Right lung (tissue), 5 donors: ENCODE results near the gene ST6GAL1. TPM values are rescaled to one million over a fixed set of nuclear protein-coding genes. Genes with fewer than 3 reads are reported as not detected.
"Not testable (repeated sequence)": the region's sequence is repeated elsewhere in the genome, so short reads cannot be mapped to it uniquely, and the experiment has no call there.

Experiments
- DNase-seq, 2 donors: peaks; one replicate each; pipeline ENCODE4 v3.0.0-alpha.2; 2013
- polyA plus RNA-seq, 5 donors: library from polyadenylated mRNA; unstranded; fragments of 120-200 nt; gene quantifications; one replicate each; pipeline versions ENCODE4 v1.2.1 to v1.2.3, GENCODE V29; 2013; ENCODE audit warnings: inconsistent platforms in 1 of 5, low replicate concordance in 1 of 5; ENCODE audit not compliant: insufficient read length in 5 of 5, insufficient read depth in 1 of 5

ST6GAL1 gene
- polyA plus RNA-seq, 5 donors: 37.7 to 68.7 (median 60.9) TPM

- DNase-seq: not testable (repeated sequence)
These were observed 61.8 kb downstream of the ST6GAL1 start for GRCh38 chr3:186992096-186992495.

GRCh38 chr3:186993210-186993782, 63.0 kb downstream of the ST6GAL1 start:
- no peak for DNase-seq

GRCh38 chr3:186994000-186994955, 64.0 kb downstream of the ST6GAL1 start:
- no peak for DNase-seq

- no peak for DNase-seq
These were observed 66.0 kb downstream of the ST6GAL1 start for GRCh38 chr3:186996356-186996755.

GRCh38 chr3:186997061-186997460, 66.7 kb downstream of the ST6GAL1 start:
- no peak for DNase-seq

DNA sequence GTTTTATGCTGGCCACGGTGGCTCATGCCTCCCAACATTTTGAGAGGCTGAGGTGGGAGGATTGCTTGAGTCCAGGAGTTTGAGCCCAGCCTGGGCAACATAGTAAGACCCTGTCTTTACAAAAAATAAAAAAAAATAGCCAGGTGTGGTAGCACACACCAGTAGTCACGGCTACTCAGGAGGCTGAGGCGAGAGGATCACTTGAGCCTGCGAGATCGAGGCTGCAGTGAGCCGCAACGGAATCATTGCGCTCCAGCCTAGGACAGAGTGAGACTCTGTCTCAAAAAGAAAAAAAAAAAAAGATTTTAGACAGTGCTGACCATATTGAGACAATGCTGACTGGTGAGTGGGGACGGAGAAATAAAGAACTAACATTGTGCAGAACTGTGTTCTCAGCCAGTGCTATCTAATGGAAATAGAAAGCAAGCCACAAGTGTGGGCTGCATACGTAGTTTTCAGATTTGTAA, 67.2 kb downstream of the ST6GAL1 start:
- no peak for DNase-seq

GRCh38 chr3:186998937-186999368, 68.6 kb downstream of the ST6GAL1 start:
- DNase-seq: no peak

DNA sequence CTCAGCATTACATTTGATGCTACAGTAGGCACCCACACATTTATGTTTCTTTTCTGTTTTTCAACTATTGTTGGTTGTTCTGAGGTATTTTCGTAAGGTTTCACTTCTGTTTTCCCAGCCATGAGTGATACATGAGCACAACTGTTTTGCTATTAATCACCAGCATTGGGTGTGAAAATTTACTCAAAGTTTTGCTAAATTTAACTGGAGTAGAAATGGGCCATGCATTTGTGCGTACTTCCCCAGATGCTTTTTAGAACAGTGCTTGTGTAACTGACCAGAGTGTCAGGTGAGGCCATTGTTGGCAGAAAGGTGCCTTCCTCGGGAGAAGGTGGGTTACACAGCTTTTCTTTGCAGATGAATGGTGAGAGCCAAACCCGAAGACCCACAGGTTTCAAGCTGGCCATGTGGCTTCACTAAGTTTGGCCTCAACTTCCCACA, 70.4 kb downstream of the ST6GAL1 start:
- DNase-seq: no peak

- no peak for DNase-seq
These were observed 72.6 kb downstream of the ST6GAL1 start for GRCh38 chr3:187002915-187003314.

GRCh38 chr3:187005827-187006481, 75.6 kb downstream of the ST6GAL1 start:
- DNase-seq: no peak

DNA sequence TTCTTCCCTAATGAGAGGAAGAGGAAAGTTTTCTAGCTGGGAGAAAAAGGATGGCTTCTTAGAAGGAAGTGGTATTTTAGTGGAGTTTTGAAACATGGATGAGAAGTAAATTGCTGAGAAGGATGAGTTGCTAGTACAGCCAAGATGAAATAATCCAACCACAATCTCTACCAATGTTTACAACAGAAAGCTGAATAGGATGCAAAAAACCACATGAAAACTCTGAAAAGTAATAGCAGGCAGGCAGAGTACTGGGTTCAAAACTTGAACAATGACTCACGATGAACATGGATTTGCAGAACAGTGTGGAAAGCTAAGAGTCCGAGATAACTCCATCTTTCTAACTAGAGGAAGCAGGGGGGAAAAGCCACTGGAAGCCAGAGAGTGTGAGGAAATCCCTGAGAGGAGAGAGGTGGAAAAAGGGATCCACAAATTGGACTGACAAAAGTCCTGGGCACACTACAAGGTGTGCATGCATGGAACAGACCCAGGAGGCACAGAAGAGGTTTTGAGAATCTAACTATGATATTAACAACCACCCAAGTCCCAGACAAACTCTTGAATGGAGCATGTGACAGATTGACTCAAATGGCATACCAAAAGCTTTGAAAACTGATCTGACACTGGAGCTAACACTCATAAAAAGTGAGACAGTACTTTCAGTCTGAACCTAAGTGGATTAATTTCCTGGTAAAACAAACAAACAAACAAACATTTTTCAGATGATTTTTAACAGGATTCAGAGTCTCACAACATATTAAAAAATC, 76.7 kb downstream of the ST6GAL1 start:
- no peak for DNase-seq

- DNase-seq: not testable (repeated sequence)
These were observed 80.1 kb downstream of the ST6GAL1 start for GRCh38 chr3:187010382-187010781.

DNA sequence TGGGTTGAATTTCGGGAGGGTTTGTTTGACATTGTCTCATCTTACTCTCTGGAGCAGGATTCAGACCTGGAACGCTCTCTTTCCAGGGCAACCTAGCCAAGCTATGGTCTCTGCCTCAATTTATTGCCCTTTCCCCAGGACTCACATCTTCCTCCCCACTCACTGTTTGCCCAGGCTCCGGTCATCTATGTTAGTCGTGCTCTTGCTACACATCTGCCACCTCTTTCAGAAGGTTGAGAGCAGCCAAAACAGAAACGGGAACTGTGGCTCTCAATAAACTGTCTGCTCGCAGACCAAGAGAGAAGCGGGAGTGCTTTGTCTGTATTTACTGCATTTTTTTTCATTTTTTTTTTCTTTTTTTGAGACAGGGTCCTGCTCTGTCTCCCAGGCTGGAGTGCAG, 81.6 kb downstream of the ST6GAL1 start:
- no peak for DNase-seq

DNA sequence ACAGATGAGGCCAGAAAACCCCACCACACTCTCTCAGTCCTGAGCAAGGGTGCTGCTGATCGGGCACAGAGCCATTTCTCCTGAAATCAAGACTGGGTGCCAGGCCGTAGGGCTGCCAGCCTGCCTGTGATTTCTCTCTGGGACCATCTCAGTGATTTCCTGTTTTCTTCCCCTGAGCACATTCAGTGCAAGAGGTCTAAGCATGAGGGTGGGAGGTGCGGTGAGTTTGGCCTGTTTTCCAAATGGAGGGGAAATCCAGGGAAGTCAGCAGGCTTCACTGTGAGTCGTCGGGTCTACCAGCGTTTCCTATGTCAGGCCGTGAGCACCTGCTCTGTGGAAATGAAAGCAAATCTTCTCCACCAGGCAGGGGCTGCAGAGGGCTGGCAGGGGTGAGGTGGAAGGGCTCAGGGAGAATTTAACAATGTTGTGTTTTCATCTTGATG, 82.3 kb downstream of the ST6GAL1 start:
- DNase-seq: no peak

DNA sequence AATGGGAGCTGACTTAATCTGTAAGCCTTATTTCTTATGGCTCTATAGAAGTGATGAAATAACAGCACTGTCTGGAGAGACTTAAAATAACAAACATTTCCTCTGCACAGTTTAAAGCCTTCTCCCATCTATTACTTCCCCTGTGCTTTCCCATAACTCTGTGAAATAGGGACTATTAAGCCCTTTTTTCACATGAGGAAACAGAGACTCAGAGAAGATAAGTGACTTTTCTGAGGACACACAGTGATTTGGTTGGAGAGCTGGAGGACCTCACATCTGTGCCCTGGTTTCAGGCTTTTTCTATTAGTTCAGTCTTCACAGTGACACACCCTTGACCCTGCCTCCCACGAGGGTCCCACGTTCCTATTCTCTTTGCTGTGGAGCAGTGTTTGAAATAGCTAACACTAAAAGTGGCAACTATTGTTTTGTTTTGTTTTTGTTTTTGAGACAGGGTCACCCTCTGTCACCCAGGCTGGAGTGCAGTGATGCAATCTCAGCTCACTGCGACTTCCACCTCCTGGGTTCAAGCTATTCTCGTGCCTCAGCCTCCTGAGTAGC, 82.9 kb downstream of the ST6GAL1 start:
- no peak for DNase-seq

GRCh38 chr3:187014417-187014864, 84.1 kb downstream of the ST6GAL1 start:
- no peak for DNase-seq

DNA sequence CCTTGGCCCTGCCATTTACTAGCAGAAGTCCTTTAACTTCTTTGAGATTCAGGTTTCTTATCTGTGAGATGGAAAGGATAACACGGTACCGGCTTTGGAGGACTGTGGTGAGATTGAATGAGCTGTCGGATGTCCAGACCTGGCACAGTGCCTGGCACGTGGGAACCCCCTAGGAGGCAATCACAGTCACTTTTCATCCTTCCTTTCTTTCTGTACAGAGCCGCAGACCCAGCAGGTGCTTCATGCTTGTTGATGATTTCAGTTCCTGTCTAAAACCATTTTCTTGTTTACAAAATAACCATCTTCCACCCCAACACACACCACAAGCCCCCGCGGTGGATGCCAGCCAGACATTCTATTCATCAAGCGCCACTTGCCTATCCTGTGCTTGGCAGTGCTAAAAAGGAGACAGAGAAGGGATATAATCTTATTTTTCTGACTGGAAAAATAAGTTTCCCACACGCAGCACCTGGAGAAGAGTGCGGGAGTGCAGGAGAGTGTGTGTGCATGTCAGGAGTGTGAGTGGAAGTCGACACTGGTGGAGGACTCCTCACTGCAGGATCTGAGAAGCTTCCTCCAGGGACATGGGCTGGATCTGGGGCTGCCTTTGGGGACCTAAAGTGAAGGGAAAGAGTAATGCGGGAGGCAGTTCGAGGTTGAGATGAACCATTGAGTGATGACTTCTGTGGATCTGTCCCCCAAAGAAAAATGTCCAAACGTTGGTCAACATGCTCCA, 85.7 kb downstream of the ST6GAL1 start:
- DNase-seq: no peak

- no peak for DNase-seq
These were observed 86.5 kb downstream of the ST6GAL1 start for GRCh38 chr3:187016639-187017345.

- DNase-seq: no peak
These were observed 87.3 kb downstream of the ST6GAL1 start for GRCh38 chr3:187017511-187018230.
